BE2C (cell line): ENCODE data around the gene PACSIN2.
"Not testable (repeated sequence)": the region's sequence is repeated elsewhere in the genome, so short reads cannot be mapped to it uniquely, and the experiment has no call there.

Experiments
- DNase-seq: peaks from one replicate; pipeline ENCODE4 v3.0.0-alpha.2; 2020
- H3K27me3 ChIP-seq: fragments of 250-450 bp; sonication (Bioruptor Pico); 2 replicates; pipeline ENCODE4 v1.5.1; 2020; ENCODE audit warnings: mild to moderate bottlenecking
- H3K36me3 ChIP-seq: fragments of 250-450 bp; sonication (Bioruptor Pico); 2 replicates; pipeline ENCODE4 v1.5.1; 2020; ENCODE audit warnings: mild to moderate bottlenecking
- H3K4me1 ChIP-seq: fragments of 250-450 bp; sonication (Bioruptor Pico); 2 replicates; pipeline ENCODE4 v1.5.1; 2020
- H3K4me3 ChIP-seq: 2 replicates; pipeline ENCODE4 v1.5.1; 2011; ENCODE audit warnings: low read depth, low read length
- H3K9me3 ChIP-seq: fragments of 250-450 bp; sonication (Bioruptor Pico); 2 replicates; pipeline ENCODE4 v1.5.1; 2020
- TF ChIP-seq, protein P1 (sequence below): IDR thresholded peaks from 2 replicates; pipeline ENCODE4 v1.5.1; 2012; ENCODE audit warnings: mild to moderate bottlenecking, low read depth, low read length

Gene PACSIN2

GRCh38 chr22:42955848-42956247, 59.1 kb downstream of the PACSIN2 start:
- Histone ChIP-seq H3K36me3 (no peaks in the 10 kb centered on the region), H3K9me3 (no peaks in the 10 kb centered on the region), H3K4me1 (peaks cover 32% of the 10 kb centered on the region), H3K4me3 (no peak overlapping the region), H3K27me3 (no peaks in the 10 kb centered on the region)
- no peak for DNase-seq
- TF ChIP-seq, protein P1, sequence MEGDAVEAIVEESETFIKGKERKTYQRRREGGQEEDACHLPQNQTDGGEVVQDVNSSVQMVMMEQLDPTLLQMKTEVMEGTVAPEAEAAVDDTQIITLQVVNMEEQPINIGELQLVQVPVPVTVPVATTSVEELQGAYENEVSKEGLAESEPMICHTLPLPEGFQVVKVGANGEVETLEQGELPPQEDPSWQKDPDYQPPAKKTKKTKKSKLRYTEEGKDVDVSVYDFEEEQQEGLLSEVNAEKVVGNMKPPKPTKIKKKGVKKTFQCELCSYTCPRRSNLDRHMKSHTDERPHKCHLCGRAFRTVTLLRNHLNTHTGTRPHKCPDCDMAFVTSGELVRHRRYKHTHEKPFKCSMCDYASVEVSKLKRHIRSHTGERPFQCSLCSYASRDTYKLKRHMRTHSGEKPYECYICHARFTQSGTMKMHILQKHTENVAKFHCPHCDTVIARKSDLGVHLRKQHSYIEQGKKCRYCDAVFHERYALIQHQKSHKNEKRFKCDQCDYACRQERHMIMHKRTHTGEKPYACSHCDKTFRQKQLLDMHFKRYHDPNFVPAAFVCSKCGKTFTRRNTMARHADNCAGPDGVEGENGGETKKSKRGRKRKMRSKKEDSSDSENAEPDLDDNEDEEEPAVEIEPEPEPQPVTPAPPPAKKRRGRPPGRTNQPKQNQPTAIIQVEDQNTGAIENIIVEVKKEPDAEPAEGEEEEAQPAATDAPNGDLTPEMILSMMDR, result no peak

DNA sequence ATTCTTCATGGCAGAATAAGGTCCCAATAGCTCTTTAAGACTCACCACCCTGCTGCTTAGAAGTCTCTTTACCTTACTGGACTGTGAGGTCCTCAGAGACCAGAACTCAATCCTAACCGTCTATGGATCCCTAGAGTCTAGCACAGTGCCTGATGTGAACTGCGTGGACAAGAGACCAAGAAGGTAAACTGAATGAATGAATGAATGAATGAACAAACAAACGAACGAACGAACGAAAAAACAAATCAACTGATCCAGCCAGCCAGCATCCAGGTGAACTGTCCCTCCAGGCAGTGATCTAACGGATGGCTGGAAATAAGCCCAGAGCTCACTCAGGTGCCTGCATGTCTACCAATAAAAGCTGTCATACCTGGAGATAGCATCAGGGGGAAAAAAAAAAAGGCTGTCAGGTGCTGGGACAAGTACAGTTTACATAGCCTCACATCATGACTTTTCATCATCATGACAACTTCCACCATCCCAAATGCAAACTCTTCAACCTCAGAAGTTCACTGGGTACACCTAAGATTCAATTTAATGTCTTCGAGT, 59.8 kb downstream of the PACSIN2 start:
- TF ChIP-seq, protein P1, result no peak
- no peak for DNase-seq

DNA sequence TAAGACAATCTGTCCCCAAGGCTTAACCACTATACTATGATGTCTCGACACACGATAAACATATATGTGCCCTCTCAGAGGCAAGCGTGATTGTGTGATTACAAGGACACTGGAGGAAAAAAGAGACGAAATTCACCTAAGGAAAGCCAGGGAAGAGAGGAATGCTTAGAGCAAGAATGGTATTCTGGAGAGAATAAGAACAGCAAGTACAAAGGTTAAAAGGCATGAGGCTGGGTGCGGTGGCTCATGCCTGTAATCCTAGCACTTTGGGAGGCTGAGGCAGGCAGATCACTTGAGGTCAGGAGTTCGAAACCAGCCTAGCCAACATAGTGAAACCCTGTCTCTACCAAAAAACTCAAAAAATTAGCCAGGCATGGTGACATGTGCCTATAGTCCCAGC, 61.2 kb downstream of the PACSIN2 start:
- not testable (repeated sequence) for H3K4me3 ChIP-seq, DNase-seq, H3K36me3 ChIP-seq, H3K9me3 ChIP-seq, H3K27me3 ChIP-seq
- peaks cover 16% of the 10 kb centered on the region for H3K4me1 ChIP-seq

More for the DNA sequence above, 59.8 kb downstream of the PACSIN2 start:
- H3K9me3 ChIP-seq, result no peaks in the 10 kb centered on the region
- no peaks in the 10 kb centered on the region for H3K27me3 ChIP-seq
- no peaks in the 10 kb centered on the region for H3K36me3 ChIP-seq
- H3K4me3 ChIP-seq, result no peak overlapping the region
- peaks cover 25% of the 10 kb centered on the region for H3K4me1 ChIP-seq

GRCh38 chr22:42951093-42951710, 63.7 kb downstream of the PACSIN2 start:
- Histone ChIP-seq H3K36me3 (peaks cover 4% of the 10 kb centered on the region; the same call in 1 of the 2 replicates), H3K27me3 (no peaks in the 10 kb centered on the region), H3K4me3 (no peak overlapping the region), H3K9me3 (no peaks in the 10 kb centered on the region), H3K4me1 (peaks cover 6% of the 10 kb centered on the region)
- TF ChIP-seq, protein P1, result no peak
- no peak for DNase-seq

DNA sequence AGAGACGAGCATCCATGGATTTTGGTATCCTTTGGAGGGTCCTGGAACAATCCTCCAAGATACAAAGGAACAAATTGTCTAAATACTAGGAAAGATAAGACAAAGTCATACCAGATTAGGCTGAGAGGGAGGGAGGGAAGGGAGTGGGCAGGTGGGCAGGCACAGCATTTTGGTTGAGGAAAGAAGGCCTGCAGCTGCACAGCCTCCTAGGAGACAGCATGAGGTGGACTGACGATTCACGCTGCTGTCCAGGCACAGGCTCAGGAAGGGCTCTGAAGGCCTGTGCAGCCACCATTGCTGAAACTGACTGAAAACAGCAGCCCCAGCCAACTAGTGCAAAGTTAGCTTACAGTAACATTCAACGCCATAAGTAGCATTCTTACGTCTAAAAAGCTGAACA, 64.7 kb downstream of the PACSIN2 start:
- DNase-seq, result no peak
- Histone ChIP-seq H3K36me3 (peaks cover 4% of the 10 kb centered on the region; the same call in 1 of the 2 replicates), H3K4me1 (peaks cover 6% of the 10 kb centered on the region), H3K4me3 (no peak overlapping the region), H3K27me3 (no peaks in the 10 kb centered on the region), H3K9me3 (no peaks in the 10 kb centered on the region)
- TF ChIP-seq, protein P1, result no peak

DNA sequence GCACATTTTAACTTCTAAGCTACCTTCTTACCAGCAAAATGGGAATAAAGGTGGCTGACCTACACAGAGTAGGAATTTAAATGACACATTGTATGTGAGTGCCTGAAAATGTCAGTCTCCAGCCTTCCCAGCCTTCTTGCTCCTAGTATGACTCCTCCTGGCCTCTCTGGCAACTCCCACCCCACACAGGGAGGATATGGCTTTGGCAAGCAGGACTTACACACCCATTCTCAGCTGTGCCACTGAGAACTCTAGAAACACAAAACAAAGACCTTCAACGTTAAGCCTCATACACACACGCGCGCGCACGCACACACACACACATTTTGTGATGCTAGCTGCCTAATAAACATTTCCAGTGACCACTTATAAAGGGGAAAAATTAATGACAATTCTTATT, 65.8 kb downstream of the PACSIN2 start:
- no peaks in the 10 kb centered on the region for H3K27me3 ChIP-seq
- no peak overlapping the region for H3K4me3 ChIP-seq
- peaks cover 4% of the 10 kb centered on the region; the same call in 1 of the 2 replicates for H3K36me3 ChIP-seq
- TF ChIP-seq, protein P1, result no peak
- H3K4me1 ChIP-seq, result peaks cover 6% of the 10 kb centered on the region
- no peak for DNase-seq
- no peaks in the 10 kb centered on the region for H3K9me3 ChIP-seq
